CD1c-positive myeloid dendritic cell (primary cell): ENCODE measurements around the gene ALK.

Experiments used
- DNase-seq: peaks from one replicate; pipeline ENCODE4 v3.0.0-alpha.2; 2016; ENCODE audit errors: extremely low spot score

The ALK gene

GRCh38 chr2:29157131-29157530 lies 764.3 kb downstream of the ALK start:
- DNase-seq: no peak

- DNase-seq: no peak
Observed at GRCh38 chr2:29155578-29155977, 765.8 kb downstream of the ALK start.

- no peak for DNase-seq
Observed at GRCh38 chr2:29154610-29155009, 766.8 kb downstream of the ALK start.

- no peak for DNase-seq
Observed at GRCh38 chr2:29147963-29148362, 773.4 kb downstream of the ALK start.

- DNase-seq: no peak
Observed at GRCh38 chr2:29146197-29146596, 775.2 kb downstream of the ALK start.

- DNase-seq: no peak
Observed at GRCh38 chr2:29143657-29144056, 777.7 kb downstream of the ALK start.
